CD14-positive monocyte (primary cell): ENCODE results near the gene PPIP5K1. TPM values are rescaled to one million over a fixed set of nuclear protein-coding genes. Genes with fewer than 3 reads are reported as not detected.

Experiments used
- DNase-seq, 3 donors: peaks; one replicate each; pipeline ENCODE4 v3.0.0-alpha.2; 2011 to 2022
- H2AFZ ChIP-seq: 2 replicates; pipeline ENCODE4 v1.6.0; 2012; ENCODE audit warnings: mild to moderate bottlenecking, low read depth, low read length, inconsistent platforms; ENCODE audit not compliant: insufficient read depth, poor library complexity, severe bottlenecking
- H3K27ac ChIP-seq, 2 donors: 1 replicate in 1 of 2; 2 replicates in 1 of 2; pipeline ENCODE4 v1.5.1; 2012 to 2013; ENCODE audit warnings: low read length in 2 of 2, control low read depth in 1 of 2, inconsistent platforms in 1 of 2, low read depth in 1 of 2, mild to moderate bottlenecking in 1 of 2
- H3K27me3 ChIP-seq, 2 donors: one replicate each; pipeline versions ENCODE4 v1.6.0 to v1.6.1; 2011 to 2013; ENCODE audit warnings: low read length in 2 of 2; ENCODE audit not compliant: control insufficient read depth in 2 of 2, insufficient read depth in 2 of 2
- H3K36me3 ChIP-seq, 2 donors: replicated peaks in 1 of 2; 1 replicate in 1 of 2; 2 replicates in 1 of 2; pipeline versions ENCODE4 v1.5.1 to v1.6.1; 2012 to 2013; ENCODE audit warnings: low read length in 2 of 2, control low read depth in 1 of 2, inconsistent platforms in 1 of 2, mild to moderate bottlenecking in 1 of 2; ENCODE audit not compliant: insufficient read depth in 2 of 2, control insufficient read depth in 1 of 2
- H3K4me1 ChIP-seq, 2 donors: 1 replicate in 1 of 2; 2 replicates in 1 of 2; pipeline versions ENCODE4 v1.5.1 to v1.6.1; 2012 to 2013; ENCODE audit warnings: low read length in 2 of 2, control low read depth in 1 of 2, inconsistent platforms in 1 of 2, mild to moderate bottlenecking in 1 of 2, moderate library complexity in 1 of 2; ENCODE audit not compliant: insufficient read depth in 2 of 2, control insufficient read depth in 1 of 2
- H3K4me2 ChIP-seq: replicated peaks from 2 replicates; pipeline ENCODE3; 2012; ENCODE audit warnings: low read length, moderate library complexity, mild to moderate bottlenecking; ENCODE audit not compliant: poor library complexity, severe bottlenecking; ENCODE audit errors: extremely low read depth
- H3K4me3 ChIP-seq, 3 experiments: fragments of 200-600 bp in 1 of 3; sonication (generic) in 1 of 3; replicated peaks in 1 of 3; 1 replicate in 2 of 3; 2 replicates in 1 of 3; pipeline ENCODE4 v1.5.1; 2011 to 2013; ENCODE audit warnings: low read length in 3 of 3, mild to moderate bottlenecking in 3 of 3, control low read depth in 2 of 3, low read depth in 2 of 3, inconsistent platforms in 1 of 3, moderate library complexity in 1 of 3
- H3K79me2 ChIP-seq: 2 replicates; pipeline ENCODE4 v1.6.0; 2012; ENCODE audit warnings: mild to moderate bottlenecking, control low read depth, inconsistent platforms, low read length, moderate library complexity; ENCODE audit not compliant: insufficient read depth
- H3K9ac ChIP-seq: 2 replicates; pipeline ENCODE4 v1.6.0; 2017; ENCODE audit warnings: low read length, mild to moderate bottlenecking; ENCODE audit not compliant: insufficient read depth, poor library complexity, severe bottlenecking
- H3K9me3 ChIP-seq, 2 donors: replicated peaks in 1 of 2; 1 replicate in 1 of 2; 2 replicates in 1 of 2; pipeline versions ENCODE4 v1.5.1 to v1.6.1; 2012 to 2013; ENCODE audit warnings: low read length in 2 of 2, control low read depth in 1 of 2; ENCODE audit not compliant: control insufficient read depth in 1 of 2, insufficient read depth in 1 of 2
- H4K20me1 ChIP-seq: 2 replicates; pipeline ENCODE4 v1.6.0; 2012; ENCODE audit warnings: mild to moderate bottlenecking, low read length, control low read depth, moderate library complexity; ENCODE audit not compliant: insufficient read depth
- H3K27ac Mint-ChIP-seq, 7 donors: one replicate each; pipeline ENCODE4 v1.8.0; 2020; ENCODE audit warnings: mild to moderate bottlenecking in 7 of 7, mixed read lengths in 7 of 7, moderate library complexity in 6 of 7, inconsistent platforms in 2 of 7
- H3K27me3 Mint-ChIP-seq, 3 donors: one replicate each; pipeline ENCODE4 v1.8.0; 2021 to 2022; ENCODE audit warnings: low read depth in 3 of 3, mild to moderate bottlenecking in 3 of 3, mixed read lengths in 3 of 3, moderate library complexity in 3 of 3, inconsistent platforms in 1 of 3
- H3K36me3 Mint-ChIP-seq, 2 donors: one replicate each; pipeline ENCODE4 v1.8.0; 2020; ENCODE audit warnings: mixed read lengths in 2 of 2, inconsistent platforms in 1 of 2, mild to moderate bottlenecking in 1 of 2
- H3K4me1 Mint-ChIP-seq: one replicate; pipeline ENCODE4 v1.8.0; 2020; ENCODE audit warnings: mild to moderate bottlenecking, mixed read lengths
- H3K4me3 Mint-ChIP-seq, 2 donors: one replicate each; pipeline ENCODE4 v1.8.0; 2020; ENCODE audit warnings: mild to moderate bottlenecking in 2 of 2, mixed read lengths in 2 of 2, moderate library complexity in 1 of 2
- H3K9me3 Mint-ChIP-seq, 7 donors: one replicate each; pipeline ENCODE4 v1.8.0; 2020 to 2022; ENCODE audit warnings: mixed read lengths in 7 of 7, mild to moderate bottlenecking in 6 of 7, moderate library complexity in 6 of 7, inconsistent platforms in 2 of 7
- WGBS: methylation state at CpG from one replicate; pipeline ENCODE4 v1.1.5; 2013; ENCODE audit warnings: missing lambda C conversion rate; ENCODE audit not compliant: insufficient coverage; 5-methylcytosine and 5-hydroxymethylcytosine counted together
- intact Hi-C, 2 donors: fragments of 100-400 bp; cut with micrococcal nuclease; formaldehyde crosslinking; loops; one replicate each; pipeline versions ENCODE4 v1.15.0 to v1.15.1; 2023
- polyA plus RNA-seq, 3 donors: library from polyadenylated mRNA; depleted of rRNA in 1 of 3; unstranded in 2 of 3; stranded (reverse) in 1 of 3; fragments of 300-500 nt in 2 of 3; fragments of >200 nt in 1 of 3; fragmentation: Illumina TruSeq in 2 of 3; gene quantifications; 1 replicate in 2 of 3; 2 replicates in 1 of 3; pipeline ENCODE4 v1.2.3, GENCODE V29; 2012 to 2021
- TF ChIP-seq, protein P1 (sequence below): fragments of 200-600 bp; IDR thresholded peaks from one replicate; pipeline ENCODE4 v1.8.0; 2022; ENCODE audit warnings: antibody characterized with exemption, mild to moderate bottlenecking

Gene PPIP5K1
- polyA plus RNA-seq, 3 donors = 0.95 to 19.9 (median 2.0) TPM

DNA sequence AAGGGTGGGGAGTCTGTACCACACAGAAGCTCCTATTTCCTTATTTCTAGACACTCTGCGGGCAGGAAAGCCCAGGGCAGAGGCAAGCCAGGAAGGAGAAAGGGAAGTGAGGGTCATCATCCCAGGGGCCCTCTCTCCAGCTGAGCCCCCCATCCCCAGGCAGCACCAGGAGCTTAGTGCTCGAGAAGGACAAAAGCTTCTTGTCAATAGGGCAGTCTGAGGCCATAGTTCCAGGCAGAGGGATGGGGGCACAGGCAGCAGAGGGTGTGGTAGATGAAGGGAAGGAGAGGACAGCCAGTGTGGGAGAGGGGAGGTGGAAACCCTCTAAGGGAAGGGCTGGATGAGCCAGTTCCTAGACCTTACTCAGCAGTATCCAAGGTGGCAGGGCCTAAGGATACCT lies 69.9 kb downstream of the PPIP5K1 start:
- Histone ChIP-seq H3K4me2 (no peak overlapping the region), H4K20me1 (no peaks in the 10 kb centered on the region), H3K9ac (no peak overlapping the region), H3K4me1 (peaks cover 18 to 19% of the 10 kb centered on the region in 2 donors), H3K79me2 (no peaks in the 10 kb centered on the region), H2AFZ (no peak overlapping the region), H3K4me3 (no peak overlapping the region), H3K36me3 (no peaks in the 10 kb centered on the region), H3K27me3 (peaks cover 3 to 25% of the 10 kb centered on the region in 2 donors), H3K9me3 (no peaks in the 10 kb centered on the region), H3K27ac (no peak overlapping the region)
- Mint-ChIP-seq H3K36me3 (no peaks in the 10 kb centered on the region), H3K9me3 (peaks cover 0 to 4% (median 0%) of the 10 kb centered on the region in 7 donors), H3K4me3 (no peak overlapping the region), H3K27ac (no peak overlapping the region), H3K4me1 (peaks cover 32% of the 10 kb centered on the region), H3K27me3 (peaks cover 25 to 33% (median 26%) of the 10 kb centered on the region in 3 donors)
- intact Hi-C loops = no loop called here
- WGBS = no CpG with 5 or more reads among the region's 2 CpGs
- no peak for DNase-seq
- TF ChIP-seq, protein P1, sequence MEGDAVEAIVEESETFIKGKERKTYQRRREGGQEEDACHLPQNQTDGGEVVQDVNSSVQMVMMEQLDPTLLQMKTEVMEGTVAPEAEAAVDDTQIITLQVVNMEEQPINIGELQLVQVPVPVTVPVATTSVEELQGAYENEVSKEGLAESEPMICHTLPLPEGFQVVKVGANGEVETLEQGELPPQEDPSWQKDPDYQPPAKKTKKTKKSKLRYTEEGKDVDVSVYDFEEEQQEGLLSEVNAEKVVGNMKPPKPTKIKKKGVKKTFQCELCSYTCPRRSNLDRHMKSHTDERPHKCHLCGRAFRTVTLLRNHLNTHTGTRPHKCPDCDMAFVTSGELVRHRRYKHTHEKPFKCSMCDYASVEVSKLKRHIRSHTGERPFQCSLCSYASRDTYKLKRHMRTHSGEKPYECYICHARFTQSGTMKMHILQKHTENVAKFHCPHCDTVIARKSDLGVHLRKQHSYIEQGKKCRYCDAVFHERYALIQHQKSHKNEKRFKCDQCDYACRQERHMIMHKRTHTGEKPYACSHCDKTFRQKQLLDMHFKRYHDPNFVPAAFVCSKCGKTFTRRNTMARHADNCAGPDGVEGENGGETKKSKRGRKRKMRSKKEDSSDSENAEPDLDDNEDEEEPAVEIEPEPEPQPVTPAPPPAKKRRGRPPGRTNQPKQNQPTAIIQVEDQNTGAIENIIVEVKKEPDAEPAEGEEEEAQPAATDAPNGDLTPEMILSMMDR = no peak

DNA sequence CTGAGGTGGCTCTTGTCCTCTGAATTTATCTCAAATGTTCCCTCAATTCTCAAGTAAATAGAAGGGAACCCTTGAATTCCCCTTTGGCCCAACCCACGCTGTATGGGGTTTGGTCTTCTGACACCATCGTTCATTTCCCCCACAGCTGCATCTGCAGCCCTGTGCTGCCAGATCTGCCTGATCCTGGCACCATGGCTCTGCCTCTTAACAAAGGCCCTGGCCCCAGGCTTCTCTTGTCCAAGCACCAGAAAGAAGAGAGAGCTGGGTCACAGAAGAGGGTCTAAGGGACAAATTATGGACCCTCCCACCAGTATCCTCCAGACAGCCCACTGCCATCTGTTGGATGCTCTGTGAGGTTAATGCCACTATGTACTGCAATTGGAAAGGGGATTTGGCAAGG lies 70.8 kb downstream of the PPIP5K1 start:
- peaks cover 32% of the 10 kb centered on the region for H3K4me1 Mint-ChIP-seq
- H3K4me1 ChIP-seq = peaks cover 18 to 19% of the 10 kb centered on the region in 2 donors
- peak overlapping the region in 1 of 2 donors; percentile 91 for H3K4me3 Mint-ChIP-seq
- no peak overlapping the region for H3K4me2 ChIP-seq
- no peak overlapping the region for H3K27ac Mint-ChIP-seq
- H3K9me3 ChIP-seq = no peaks in the 10 kb centered on the region
- H3K9me3 Mint-ChIP-seq = peaks cover 0 to 4% (median 0%) of the 10 kb centered on the region in 7 donors
- no peak for DNase-seq
- H3K27me3 ChIP-seq = peaks cover 3 to 25% of the 10 kb centered on the region in 2 donors
- H3K9ac ChIP-seq = no peak overlapping the region
- WGBS = no CpG with 5 or more reads among the region's 2 CpGs
- no peak overlapping the region for H3K27ac ChIP-seq
- H2AFZ ChIP-seq = peak overlapping the region; percentile 85
- H3K36me3 ChIP-seq = no peaks in the 10 kb centered on the region
- TF ChIP-seq, protein P1 = no peak
- no peaks in the 10 kb centered on the region for H3K36me3 Mint-ChIP-seq
- peaks cover 25 to 33% (median 26%) of the 10 kb centered on the region in 3 donors for H3K27me3 Mint-ChIP-seq
- no peak overlapping the region for H3K4me3 ChIP-seq
- no peaks in the 10 kb centered on the region for H3K79me2 ChIP-seq
- H4K20me1 ChIP-seq = no peaks in the 10 kb centered on the region
- intact Hi-C loops = loop anchor here in 1 of 2 donors (10.0 kb wide), 1 partner anchor 74 kb away; no protein-coding TSS in a partner anchor
